ENCODE results near the gene ZDHHC11B. TPM values are rescaled to one million over a fixed set of nuclear protein-coding genes. Genes with fewer than 3 reads are reported as not detected.
A peak's percentile ranks its signal among the peaks of the same experiment; 100 is the strongest.

Gene ZDHHC11B
- total and polyA plus RNA-seq, 2 donors (not counting 1 experiment from before 2014, with no cell fraction given) = 0.52 TPM; not detected in 1

DNA sequence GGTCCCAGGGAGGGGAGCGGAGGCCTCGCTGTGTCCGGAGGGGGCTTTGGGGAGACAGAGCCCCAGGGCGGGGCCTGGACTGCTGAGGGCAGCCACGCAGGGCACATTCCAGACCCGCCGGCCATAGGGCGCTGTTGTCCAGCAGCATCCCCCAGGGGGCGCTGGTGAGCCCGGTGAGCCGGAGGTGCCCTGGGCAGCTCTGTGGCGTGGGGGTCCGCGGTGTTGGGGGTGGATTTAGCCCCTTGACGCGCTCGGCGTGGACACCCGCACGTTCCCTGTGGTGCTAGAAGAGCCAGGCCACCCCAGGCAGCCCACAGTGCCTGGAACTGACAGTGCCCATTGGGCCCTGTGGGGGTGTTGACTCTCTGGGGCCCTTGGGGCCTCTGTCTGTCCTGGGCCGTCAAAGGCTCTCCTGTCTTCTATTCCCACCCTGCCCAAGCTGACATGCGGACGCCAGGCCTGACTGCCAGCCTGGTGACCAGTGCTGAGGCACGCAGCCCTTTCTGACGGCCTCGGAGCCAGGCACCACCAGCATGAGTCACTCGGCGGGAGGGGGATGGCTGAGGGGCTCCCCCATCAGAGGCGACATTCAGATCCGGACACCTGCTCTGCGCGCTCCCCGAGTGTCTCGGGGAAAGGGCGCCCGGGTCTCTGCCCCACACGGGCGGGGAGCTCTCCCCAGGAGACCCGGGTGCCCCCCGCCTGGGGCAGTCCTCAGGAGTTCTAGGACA lies 115.3 kb downstream of the ZDHHC11B start:
- peak; percentile 28 for ATAC-seq (ENCODE audit: low read depth)
- POLR2A ChIA-PET = no interaction called here
- 63% methylated on average over 38 of the region's 40 CpGs for WGBS (ENCODE audit: insufficient coverage)

More for the DNA sequence above, 115.3 kb downstream of the ZDHHC11B start:
- Histone ChIP-seq H2AFZ (ENCODE audit: insufficient read depth, low read depth, low read length, poor library complexity, severe bottlenecking) (no peak overlapping the region), H3K9me3 (ENCODE audit: control extremely low read depth in 1 of 3, control insufficient read depth in 2 of 3, insufficient read depth in 1 of 3, low read length in 2 of 3) (peaks cover 0 to 8% (median 0%) of the 10 kb centered on the region in 3 donors), H3K79me2 (ENCODE audit: control insufficient read depth, insufficient read depth, low read length) (no peaks in the 10 kb centered on the region), H3K4me2 (replicated peaks; ENCODE audit: low read depth, low read length, poor library complexity, severe bottlenecking) (no peak overlapping the region), H3K27ac (ENCODE audit: low read length in 2 of 2) (no peak overlapping the region), H3K4me1 (ENCODE audit: control insufficient read depth in 2 of 2, insufficient read depth in 2 of 2, low read length in 2 of 2) (peaks cover 22 to 23% of the 10 kb centered on the region in 2 donors), H3K4me3 (ENCODE audit: control extremely low read depth in 1 of 5, extremely low read depth in 1 of 5, insufficient read depth in 1 of 5, low read depth in 2 of 5, low read length in 4 of 5) (no peak overlapping the region), H4K20me1 (ENCODE audit: control insufficient read depth, insufficient read depth, low read length, poor library complexity, severe bottlenecking) (no peaks in the 10 kb centered on the region), H3K9ac (ENCODE audit: low read length) (no peak overlapping the region), H3K36me3 (replicated peaks in 1 of 2; ENCODE audit: control extremely low read depth in 1 of 2, control insufficient read depth in 1 of 2, extremely low read depth in 1 of 2, insufficient read depth in 2 of 2, low read length in 1 of 2) (peaks cover 0 to 2% of the 10 kb centered on the region in 2 experiments), H3K27me3 (replicated peaks in 1 of 4; ENCODE audit: control extremely low read depth in 1 of 4, control insufficient read depth in 3 of 4, insufficient read depth in 4 of 4, low read length in 3 of 4) (peaks cover 0 to 27% (median 5%) of the 10 kb centered on the region in 4 experiments)
- peak; percentile 59 for DNase-seq
- CTCF ChIA-PET = interaction anchor here (0.8 to 5.3 kb wide), 4 partner anchors 152 to 975 kb away, joined by 3 to 63 read pairs (median 4); no protein-coding TSS in a partner anchor
- peaks cover 12% of the 10 kb centered on the region for H3K4me1 Mint-ChIP-seq
- no peak overlapping the region for H3K27ac Mint-ChIP-seq
- no peak for TF ChIP-seq EZH2 (IDR thresholded peaks at IDR 0.05; ENCODE audit: borderline replicate concordance, insufficient read depth, low read depth, low read length, poor library complexity, severe bottlenecking)
- TF ChIP-seq, protein P1, sequence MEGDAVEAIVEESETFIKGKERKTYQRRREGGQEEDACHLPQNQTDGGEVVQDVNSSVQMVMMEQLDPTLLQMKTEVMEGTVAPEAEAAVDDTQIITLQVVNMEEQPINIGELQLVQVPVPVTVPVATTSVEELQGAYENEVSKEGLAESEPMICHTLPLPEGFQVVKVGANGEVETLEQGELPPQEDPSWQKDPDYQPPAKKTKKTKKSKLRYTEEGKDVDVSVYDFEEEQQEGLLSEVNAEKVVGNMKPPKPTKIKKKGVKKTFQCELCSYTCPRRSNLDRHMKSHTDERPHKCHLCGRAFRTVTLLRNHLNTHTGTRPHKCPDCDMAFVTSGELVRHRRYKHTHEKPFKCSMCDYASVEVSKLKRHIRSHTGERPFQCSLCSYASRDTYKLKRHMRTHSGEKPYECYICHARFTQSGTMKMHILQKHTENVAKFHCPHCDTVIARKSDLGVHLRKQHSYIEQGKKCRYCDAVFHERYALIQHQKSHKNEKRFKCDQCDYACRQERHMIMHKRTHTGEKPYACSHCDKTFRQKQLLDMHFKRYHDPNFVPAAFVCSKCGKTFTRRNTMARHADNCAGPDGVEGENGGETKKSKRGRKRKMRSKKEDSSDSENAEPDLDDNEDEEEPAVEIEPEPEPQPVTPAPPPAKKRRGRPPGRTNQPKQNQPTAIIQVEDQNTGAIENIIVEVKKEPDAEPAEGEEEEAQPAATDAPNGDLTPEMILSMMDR (IDR thresholded peaks at IDR 0.05) = peak; percentile 81
- intact Hi-C loops (cut with micrococcal nuclease) = no loop called here
- H3K9me3 Mint-ChIP-seq (ENCODE audit: insufficient read depth) = no peaks in the 10 kb centered on the region
- H3K27me3 Mint-ChIP-seq = peaks cover 5% of the 10 kb centered on the region
- no peak overlapping the region for H3K4me3 Mint-ChIP-seq
